GM19324 (cell line): ENCODE results near the gene USP8.
"Not testable (repeated sequence)": the region's sequence is repeated elsewhere in the genome, so short reads cannot be mapped to it uniquely, and the experiment has no call there.

ENCODE experiments used
- ATAC-seq: cut with Tn5 transposase; IDR thresholded peaks from one replicate; pipeline ENCODE4 v1.9.1; 2021; ENCODE audit warnings: mild to moderate bottlenecking, moderate library complexity; ENCODE audit not compliant: unreplicated experiment, low FRiP score

USP8 gene

GRCh38 chr15:50424066-50424890 is at the start of gene USP8:
USP8 (plus strand) TSS chr15:50424405; CDS start chr15:50439074, 14,669 bp downstream.
- ATAC-seq: peak; percentile 97

GRCh38 chr15:50377867-50378751 is 46.1 kb upstream of the USP8 start:
- ATAC-seq: peak; percentile 96

DNA sequence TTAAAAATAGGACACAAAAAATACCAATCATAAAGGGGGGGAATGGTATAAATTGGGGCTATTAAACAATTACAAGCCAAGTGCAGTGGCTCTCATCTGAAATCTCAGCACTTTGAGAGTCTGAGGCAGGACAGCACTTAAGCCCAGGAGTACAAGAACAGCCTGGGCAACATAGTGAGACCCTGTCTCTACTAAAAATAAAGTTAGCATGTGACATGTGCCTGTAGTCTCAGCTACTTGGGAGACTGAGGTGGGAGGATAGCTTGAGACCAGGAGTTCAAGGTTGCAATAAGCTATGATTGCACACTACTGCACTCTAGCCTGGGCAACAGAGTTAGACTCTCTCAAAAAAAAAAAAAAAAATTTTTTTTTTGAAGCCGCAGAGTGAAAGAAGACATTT is 45.4 kb upstream of the USP8 start:
- ATAC-seq: no peak

GRCh38 chr15:50379413-50379812 is 44.8 kb upstream of the USP8 start:
- ATAC-seq: not testable (repeated sequence)

DNA sequence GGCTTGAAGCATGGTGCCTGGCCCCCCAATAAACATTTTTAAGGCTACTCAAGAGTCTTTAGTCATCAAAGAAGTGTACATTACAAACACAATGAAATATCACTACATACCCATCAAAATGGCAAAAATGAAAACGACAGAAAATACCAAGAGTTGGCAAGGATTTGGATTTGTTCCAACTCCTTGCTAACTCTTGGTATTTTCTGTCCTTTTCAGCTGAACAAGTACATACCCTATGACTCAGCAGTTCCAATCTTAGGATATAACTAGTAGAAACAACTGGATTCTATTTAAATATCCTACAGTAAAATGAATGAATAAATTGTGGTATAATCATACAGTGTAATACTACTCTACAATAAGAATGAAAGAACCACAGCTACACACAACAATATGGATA is 44.1 kb upstream of the USP8 start:
- ATAC-seq: no peak

DNA sequence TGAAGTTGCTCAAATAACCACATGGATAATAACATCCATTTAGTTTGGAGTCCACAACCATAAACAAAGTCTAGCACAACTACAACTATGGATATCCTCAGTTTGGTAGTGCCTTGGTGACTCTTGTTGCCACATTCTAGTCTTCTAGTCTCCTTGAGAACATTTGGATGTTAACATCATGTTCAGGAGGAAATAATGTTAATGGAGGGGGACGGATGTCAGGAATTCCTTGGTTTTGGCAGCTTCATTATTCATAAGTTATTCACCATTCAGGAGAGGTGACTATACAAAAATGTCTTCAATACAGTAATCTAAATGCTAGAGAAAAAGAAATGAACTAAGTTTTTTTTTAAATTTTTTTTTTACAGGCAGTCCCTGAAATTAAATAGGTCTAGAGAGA is 42.8 kb upstream of the USP8 start:
- ATAC-seq: no peak

GRCh38 chr15:50382408-50382807 is 41.8 kb upstream of the USP8 start:
- ATAC-seq: not testable (repeated sequence)

GRCh38 chr15:50390554-50391264 is 33.5 kb upstream of the USP8 start:
- ATAC-seq: no peak

- not testable (repeated sequence) for ATAC-seq
Observed at GRCh38 chr15:50391561-50391960, 32.6 kb upstream of the USP8 start.

- ATAC-seq: no peak
Observed at GRCh38 chr15:50411870-50412269, 12.3 kb upstream of the USP8 start.

- ATAC-seq: no peak
Observed at GRCh38 chr15:50414624-50415023, 9.6 kb upstream of the USP8 start.

- no peak for ATAC-seq
Observed at GRCh38 chr15:50415752-50416404, 8.3 kb upstream of the USP8 start.

GRCh38 chr15:50416890-50417289 is 7.3 kb upstream of the USP8 start:
- ATAC-seq: no peak

DNA sequence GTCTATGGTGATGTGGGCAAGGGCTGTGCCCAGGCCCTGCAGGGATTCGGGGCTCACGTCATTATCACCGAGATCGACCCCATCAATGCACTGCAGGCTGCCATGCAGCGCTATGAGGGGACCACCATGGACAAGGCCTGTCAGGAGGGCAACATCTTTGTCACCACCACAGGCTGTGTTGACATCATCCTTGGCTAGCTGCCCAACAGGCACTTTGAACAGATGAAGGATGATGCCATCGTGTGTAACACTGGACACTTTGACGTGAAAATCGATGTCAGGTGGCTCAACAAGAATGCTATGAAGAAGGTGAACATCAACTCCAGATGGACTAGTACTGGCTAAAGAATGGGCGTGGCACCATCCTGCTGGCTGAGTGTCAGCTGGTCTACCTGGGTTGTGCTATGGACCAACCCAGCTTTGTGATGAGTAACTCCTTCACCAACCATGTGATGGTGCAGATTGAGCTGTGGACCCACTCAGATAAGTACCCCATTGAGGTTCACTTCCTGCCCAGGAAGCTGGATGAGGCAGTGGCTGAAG is 6.1 kb upstream of the USP8 start:
- ATAC-seq: no peak

DNA sequence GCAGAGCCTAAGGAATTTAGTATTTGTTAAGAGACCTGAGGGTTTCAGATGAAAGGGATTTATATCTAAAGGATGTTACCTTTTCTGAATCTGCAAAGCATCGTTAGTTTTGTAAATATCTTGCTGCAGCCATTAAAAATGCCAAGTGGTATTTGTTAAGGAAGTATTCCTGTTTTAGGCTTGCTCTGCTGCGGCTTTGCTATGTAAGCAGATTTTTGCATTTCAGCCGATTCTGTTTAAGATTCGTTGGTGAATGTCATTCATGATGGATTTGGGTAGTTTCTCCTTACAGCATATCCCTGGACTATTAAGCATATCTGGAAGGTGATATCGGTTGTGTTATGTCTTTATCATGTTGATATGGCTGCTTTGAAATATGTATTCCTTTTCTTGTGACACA is 1.0 kb downstream of the USP8 start:
- ATAC-seq: no peak

GRCh38 chr15:50425678-50426246 is 1.6 kb downstream of the USP8 start:
- not testable (repeated sequence) for ATAC-seq

- no peak for ATAC-seq
Observed at GRCh38 chr15:50426428-50426827, 2.2 kb downstream of the USP8 start.

- ATAC-seq: no peak
Observed at GRCh38 chr15:50431204-50431603, 7.0 kb downstream of the USP8 start.

- ATAC-seq: no peak
Observed at GRCh38 chr15:50432230-50432629, 8.0 kb downstream of the USP8 start.

DNA sequence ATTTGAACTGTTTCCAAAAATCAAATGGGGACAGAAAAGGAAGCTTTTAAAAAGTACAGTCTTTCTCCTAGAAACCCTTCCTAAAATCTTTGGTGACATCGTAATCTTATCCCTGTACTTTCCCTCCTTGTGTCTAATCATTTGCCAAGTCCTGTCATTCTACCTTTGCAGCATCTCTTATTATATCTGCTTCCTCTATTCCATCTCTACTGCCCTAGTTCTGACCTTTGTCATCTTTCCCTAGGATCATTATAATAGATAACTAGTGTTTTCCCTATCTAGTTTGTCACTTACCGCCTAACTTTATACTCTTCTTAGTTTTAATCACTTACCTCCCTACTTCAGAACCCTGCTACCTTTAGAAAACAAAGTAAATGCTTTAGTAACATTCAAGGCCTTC is 11.6 kb downstream of the USP8 start:
- no peak for ATAC-seq
